GM12878 (cell line): Measurements from ENCODE around the gene AAGAB. TPM values are rescaled to one million over a fixed set of nuclear protein-coding genes. Genes with fewer than 3 reads are reported as not detected.
A peak's percentile ranks its signal among the peaks of the same experiment; 100 is the strongest.

Experiments used
- BACH1 ChIP-seq: fragments of 450-650 bp; IDR thresholded peaks from 2 replicates; pipeline ENCODE4 v1.6.1; 2017; ENCODE audit warnings: mild to moderate bottlenecking, borderline replicate concordance
- CBX3 ChIP-seq: fragments of 200-600 bp; sonication (generic); IDR thresholded peaks from 2 replicates; pipeline ENCODE4 v1.6.1; 2016; ENCODE audit warnings: low read depth, borderline replicate concordance
- CREB1 ChIP-seq: IDR thresholded peaks from 2 replicates; pipeline ENCODE4 v1.6.1; 2012; ENCODE audit warnings: low read depth, mild to moderate bottlenecking, inconsistent platforms
- DPF2 ChIP-seq: fragments of 450-650 bp; IDR thresholded peaks from 2 replicates; pipeline ENCODE4 v1.6.1; 2017; ENCODE audit warnings: mild to moderate bottlenecking
- EP300 ChIP-seq, 2 experiments: fragments of 150-350 bp in 1 of 2; IDR thresholded peaks; 2 replicates each; pipeline ENCODE4 v1.6.1; 2011 to 2012; ENCODE audit warnings: low read depth in 2 of 2, low read length in 2 of 2, borderline replicate concordance in 1 of 2, improper control_type of control experiment in 1 of 2, inconsistent platforms in 1 of 2; ENCODE audit not compliant: control insufficient read depth in 1 of 2
- FOS ChIP-seq: IDR thresholded peaks from 3 replicates; pipeline ENCODE4 v1.6.1; 2011; ENCODE audit warnings: borderline replicate concordance; ENCODE audit not compliant: insufficient read length; ENCODE audit errors: extremely low read depth
- FOXK2 ChIP-seq: fragments of 450-650 bp; IDR thresholded peaks from 2 replicates; pipeline ENCODE4 v1.6.1; 2017; ENCODE audit warnings: mild to moderate bottlenecking, moderate library complexity
- JUNB ChIP-seq: IDR thresholded peaks from 2 replicates; pipeline ENCODE4 v1.6.1; 2016; ENCODE audit warnings: antibody characterized with exemption, mild to moderate bottlenecking
- KDM1A ChIP-seq: fragments of 200-600 bp; sonication (generic); IDR thresholded peaks from 2 replicates; pipeline ENCODE4 v1.6.1; 2016; ENCODE audit warnings: borderline replicate concordance
- PAX8 ChIP-seq: fragments of 450-650 bp; IDR thresholded peaks from 2 replicates; pipeline ENCODE4 v1.6.1; 2017; ENCODE audit warnings: mild to moderate bottlenecking, moderate library complexity
- POU2F2 ChIP-seq: IDR thresholded peaks from 3 replicates; pipeline ENCODE4 v1.6.1; 2011; ENCODE audit warnings: low read depth, mild to moderate bottlenecking, low read length, borderline replicate concordance
- RB1 ChIP-seq: fragments of 450-650 bp; formaldehyde crosslinking; IDR thresholded peaks from 2 replicates; pipeline ENCODE4 v1.6.1; 2017; ENCODE audit warnings: mild to moderate bottlenecking, borderline replicate concordance
- RCOR1 ChIP-seq: conservative IDR thresholded peaks from 2 replicates; pipeline ENCODE4 v1.6.1; 2012; ENCODE audit warnings: low read depth, low read length, improper control_type of control experiment
- SP1 ChIP-seq: IDR thresholded peaks from one replicate; pipeline ENCODE4 v1.6.1; 2011; ENCODE audit warnings: low read depth, low read length
- SREBF2 ChIP-seq: IDR thresholded peaks from 2 replicates; pipeline ENCODE4 v1.6.1; 2012; ENCODE audit warnings: mild to moderate bottlenecking, low read length
- STAT1 ChIP-seq: fragments of 450-650 bp; conservative IDR thresholded peaks from 2 replicates; pipeline ENCODE4 v1.6.1; 2014; ENCODE audit warnings: antibody characterized with exemption, mild to moderate bottlenecking
- STAT3 ChIP-seq: IDR thresholded peaks from 2 replicates; pipeline ENCODE4 v1.6.1; 2011; ENCODE audit warnings: low read depth, low read length, improper control_type of control experiment
- TBL1XR1 ChIP-seq: IDR thresholded peaks from 2 replicates; pipeline ENCODE4 v1.6.1; 2012; ENCODE audit warnings: low read depth, low read length, improper control_type of control experiment
- polyA plus RNA-seq, 11 experiments: library from polyadenylated mRNA; depleted of rRNA in 4 of 11; unstranded in 6 of 11; stranded (reverse) in 5 of 11; fragments of >200 nt; fragmentation: Nextera tagmentation in 4 of 11; fragmentation: Illumina TruSeq in 1 of 11; extraction: Ambion mirVana in 4 of 11; extraction: Trizol in 1 of 11; gene quantifications; 1 replicate in 1 of 11; 2 replicates in 10 of 11; pipeline versions ENCODE4 v1.2.1 to v1.2.3, GENCODE V29; 2011 to 2016; ENCODE audit warnings: inconsistent platforms in 2 of 11, missing spikeins in 2 of 11, low read depth in 1 of 11
- total RNA-seq, 4 experiments: library from RNA; depleted of rRNA in 3 of 4; stranded (reverse); fragments of >200 nt in 3 of 4; fragmentation: Illumina TruSeq in 1 of 4; extraction: Trizol in 1 of 4; gene quantifications; 2 replicates each; pipeline versions ENCODE4 v1.2.1 to v1.2.3, GENCODE V29; 2013 to 2021
- TF ChIP-seq, protein P1 (sequence below): fragments of 450-650 bp; IDR thresholded peaks from 2 replicates; pipeline ENCODE4 v1.6.1; 2017; ENCODE audit warnings: low read depth, mild to moderate bottlenecking, moderate library complexity
- TF ChIP-seq, protein P2 (sequence below): fragments of 450-650 bp; conservative IDR thresholded peaks from 2 replicates; pipeline ENCODE4 v1.6.1; 2017; ENCODE audit warnings: mild to moderate bottlenecking, moderate library complexity
- TF ChIP-seq, protein P3 (sequence below): IDR thresholded peaks from 2 replicates; pipeline ENCODE4 v1.6.1; 2012; ENCODE audit warnings: mild to moderate bottlenecking, low read depth, low read length

AAGAB gene
- total and polyA plus RNA-seq, 10 of the 15 experiments (the other 5 are each of a cell fraction or from before 2014, with no cell fraction given), result 11.4 to 62.3 (median 38.0) TPM

DNA sequence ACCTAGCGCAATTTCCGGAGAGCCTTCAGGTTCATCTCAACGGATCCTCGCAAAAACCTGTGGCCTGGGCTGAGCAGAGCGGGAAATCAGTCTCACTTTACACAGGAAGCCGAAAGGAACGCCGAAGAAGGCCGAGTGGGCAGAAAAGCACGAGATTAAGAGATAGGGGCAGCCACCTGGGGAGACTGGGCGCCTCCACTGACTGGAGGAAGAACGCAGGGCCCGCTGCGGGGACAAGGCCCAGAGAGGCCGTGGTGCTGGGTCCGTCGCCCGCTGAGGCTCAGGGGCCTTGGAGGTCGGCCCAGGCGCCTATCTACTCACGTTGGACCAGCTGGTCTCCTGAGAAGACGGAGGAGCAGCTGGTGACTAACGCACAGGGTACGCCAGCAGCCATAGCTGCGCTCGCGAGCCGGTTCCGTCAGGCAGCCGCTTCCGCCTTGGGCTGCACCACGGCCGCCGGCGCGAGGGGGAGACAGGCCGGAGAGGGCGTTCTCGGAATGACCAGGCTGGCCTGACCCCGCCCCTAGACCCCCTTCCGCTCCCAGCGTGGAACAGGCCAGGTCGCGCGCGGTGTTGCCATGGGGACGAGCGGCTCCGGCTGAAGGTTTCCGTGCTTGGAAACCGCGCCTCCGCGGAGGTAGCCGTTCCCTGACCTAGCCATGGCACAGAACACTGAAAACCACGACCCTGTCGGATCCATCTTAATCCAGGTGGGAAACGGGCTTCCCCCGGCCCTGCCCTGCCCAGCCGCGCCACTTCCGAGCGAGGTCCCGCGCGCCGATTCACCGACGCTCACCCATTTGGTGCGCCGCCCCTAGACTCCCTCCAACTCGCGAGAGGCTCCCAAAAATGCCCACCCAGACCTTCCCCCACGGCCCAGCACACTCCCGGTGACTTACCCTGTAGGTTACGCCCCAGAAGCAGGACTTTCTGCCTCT, at the start of gene AAGAB, which contains the start of gene IQCH (continued):
- TF ChIP-seq JUNB (no peak), BACH1 (peak; percentile 78), TBL1XR1 (no peak; the same call in 1 of the 2 replicates), SREBF2 (peak; percentile 65; the same call in 1 of the 2 replicates), CREB1 (peak; percentile 85), FOXK2 (peak; percentile 98), POU2F2 (peak; percentile 53; the same call in 2 of the 3 replicates), SP1 (peak; percentile 99), RCOR1 (no peak), STAT1 (peak; percentile 89; the same call in 1 of the 2 replicates), PAX8 (no peak), STAT3 (no peak), DPF2 (peak; percentile 69), RB1 (peak; percentile 96; the same call in 1 of the 2 replicates), FOS (no peak), CBX3 (no peak), KDM1A (no peak), EP300 (IDR thresholded peaks at IDR 0.05; ENCODE audit: borderline replicate concordance in 1 of 2, control insufficient read depth in 1 of 2, low read depth in 2 of 2, low read length in 2 of 2) (no peak)
- TF ChIP-seq, protein P1, sequence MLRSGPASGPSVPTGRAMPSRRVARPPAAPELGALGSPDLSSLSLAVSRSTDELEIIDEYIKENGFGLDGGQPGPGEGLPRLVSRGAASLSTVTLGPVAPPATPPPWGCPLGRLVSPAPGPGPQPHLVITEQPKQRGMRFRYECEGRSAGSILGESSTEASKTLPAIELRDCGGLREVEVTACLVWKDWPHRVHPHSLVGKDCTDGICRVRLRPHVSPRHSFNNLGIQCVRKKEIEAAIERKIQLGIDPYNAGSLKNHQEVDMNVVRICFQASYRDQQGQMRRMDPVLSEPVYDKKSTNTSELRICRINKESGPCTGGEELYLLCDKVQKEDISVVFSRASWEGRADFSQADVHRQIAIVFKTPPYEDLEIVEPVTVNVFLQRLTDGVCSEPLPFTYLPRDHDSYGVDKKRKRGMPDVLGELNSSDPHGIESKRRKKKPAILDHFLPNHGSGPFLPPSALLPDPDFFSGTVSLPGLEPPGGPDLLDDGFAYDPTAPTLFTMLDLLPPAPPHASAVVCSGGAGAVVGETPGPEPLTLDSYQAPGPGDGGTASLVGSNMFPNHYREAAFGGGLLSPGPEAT, result peak; percentile 88
- TF ChIP-seq, protein P2, sequence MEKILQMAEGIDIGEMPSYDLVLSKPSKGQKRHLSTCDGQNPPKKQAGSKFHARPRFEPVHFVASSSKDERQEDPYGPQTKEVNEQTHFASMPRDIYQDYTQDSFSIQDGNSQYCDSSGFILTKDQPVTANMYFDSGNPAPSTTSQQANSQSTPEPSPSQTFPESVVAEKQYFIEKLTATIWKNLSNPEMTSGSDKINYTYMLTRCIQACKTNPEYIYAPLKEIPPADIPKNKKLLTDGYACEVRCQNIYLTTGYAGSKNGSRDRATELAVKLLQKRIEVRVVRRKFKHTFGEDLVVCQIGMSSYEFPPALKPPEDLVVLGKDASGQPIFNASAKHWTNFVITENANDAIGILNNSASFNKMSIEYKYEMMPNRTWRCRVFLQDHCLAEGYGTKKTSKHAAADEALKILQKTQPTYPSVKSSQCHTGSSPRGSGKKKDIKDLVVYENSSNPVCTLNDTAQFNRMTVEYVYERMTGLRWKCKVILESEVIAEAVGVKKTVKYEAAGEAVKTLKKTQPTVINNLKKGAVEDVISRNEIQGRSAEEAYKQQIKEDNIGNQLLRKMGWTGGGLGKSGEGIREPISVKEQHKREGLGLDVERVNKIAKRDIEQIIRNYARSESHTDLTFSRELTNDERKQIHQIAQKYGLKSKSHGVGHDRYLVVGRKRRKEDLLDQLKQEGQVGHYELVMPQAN, result peak; percentile 97
- TF ChIP-seq, protein P3, sequence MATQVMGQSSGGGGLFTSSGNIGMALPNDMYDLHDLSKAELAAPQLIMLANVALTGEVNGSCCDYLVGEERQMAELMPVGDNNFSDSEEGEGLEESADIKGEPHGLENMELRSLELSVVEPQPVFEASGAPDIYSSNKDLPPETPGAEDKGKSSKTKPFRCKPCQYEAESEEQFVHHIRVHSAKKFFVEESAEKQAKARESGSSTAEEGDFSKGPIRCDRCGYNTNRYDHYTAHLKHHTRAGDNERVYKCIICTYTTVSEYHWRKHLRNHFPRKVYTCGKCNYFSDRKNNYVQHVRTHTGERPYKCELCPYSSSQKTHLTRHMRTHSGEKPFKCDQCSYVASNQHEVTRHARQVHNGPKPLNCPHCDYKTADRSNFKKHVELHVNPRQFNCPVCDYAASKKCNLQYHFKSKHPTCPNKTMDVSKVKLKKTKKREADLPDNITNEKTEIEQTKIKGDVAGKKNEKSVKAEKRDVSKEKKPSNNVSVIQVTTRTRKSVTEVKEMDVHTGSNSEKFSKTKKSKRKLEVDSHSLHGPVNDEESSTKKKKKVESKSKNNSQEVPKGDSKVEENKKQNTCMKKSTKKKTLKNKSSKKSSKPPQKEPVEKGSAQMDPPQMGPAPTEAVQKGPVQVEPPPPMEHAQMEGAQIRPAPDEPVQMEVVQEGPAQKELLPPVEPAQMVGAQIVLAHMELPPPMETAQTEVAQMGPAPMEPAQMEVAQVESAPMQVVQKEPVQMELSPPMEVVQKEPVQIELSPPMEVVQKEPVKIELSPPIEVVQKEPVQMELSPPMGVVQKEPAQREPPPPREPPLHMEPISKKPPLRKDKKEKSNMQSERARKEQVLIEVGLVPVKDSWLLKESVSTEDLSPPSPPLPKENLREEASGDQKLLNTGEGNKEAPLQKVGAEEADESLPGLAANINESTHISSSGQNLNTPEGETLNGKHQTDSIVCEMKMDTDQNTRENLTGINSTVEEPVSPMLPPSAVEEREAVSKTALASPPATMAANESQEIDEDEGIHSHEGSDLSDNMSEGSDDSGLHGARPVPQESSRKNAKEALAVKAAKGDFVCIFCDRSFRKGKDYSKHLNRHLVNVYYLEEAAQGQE, result no peak
